ENCODE measurements around the gene ST14. TPM values are rescaled to one million over a fixed set of nuclear protein-coding genes. Genes with fewer than 3 reads are reported as not detected.

Gene ST14
- total RNA-seq, 1 donor = under 0.01 TPM

- H3K4me3 ChIP-seq (ENCODE audit: low read depth, low read length) = no peak overlapping the region
- TF ChIP-seq CTCF (IDR thresholded peaks at IDR 0.05; ENCODE audit: insufficient read depth, low read depth, low read length) = peak; percentile 87
- peak; percentile 73 for DNase-seq (ENCODE audit: low read depth)
Observed at GRCh38 chr11:130131961-130132850, 27.4 kb upstream of the ST14 start.

DNA sequence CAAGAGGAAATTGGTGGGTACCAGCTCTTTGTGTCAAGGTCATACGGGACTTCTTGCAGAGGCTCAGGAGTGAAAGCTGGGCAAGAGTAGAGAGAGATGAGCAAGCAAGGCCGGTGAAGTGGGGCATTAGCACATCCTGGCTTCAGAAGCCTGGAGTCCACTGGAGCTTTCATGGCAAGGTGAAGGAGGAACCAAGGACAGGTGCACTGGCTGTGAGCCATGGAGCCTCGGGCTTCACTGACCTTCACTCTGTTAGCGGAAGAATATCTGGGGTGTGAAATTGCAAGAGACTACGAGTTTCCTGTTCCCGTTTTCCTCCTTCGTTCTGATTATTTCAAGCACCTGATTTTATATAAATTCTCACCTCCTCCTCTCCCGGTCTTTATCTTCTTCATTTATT is 25.9 kb upstream of the ST14 start:
- DNase-seq (ENCODE audit: low read depth) = no peak
- no peak for TF ChIP-seq CTCF (IDR thresholded peaks at IDR 0.05; ENCODE audit: insufficient read depth, low read depth, low read length)
- H3K4me3 ChIP-seq (ENCODE audit: low read depth, low read length) = no peak overlapping the region

GRCh38 chr11:130136107-130136506 is 23.5 kb upstream of the ST14 start:
- DNase-seq (ENCODE audit: low read depth) = no peak
- no peak overlapping the region for H3K4me3 ChIP-seq (ENCODE audit: low read depth, low read length)

DNA sequence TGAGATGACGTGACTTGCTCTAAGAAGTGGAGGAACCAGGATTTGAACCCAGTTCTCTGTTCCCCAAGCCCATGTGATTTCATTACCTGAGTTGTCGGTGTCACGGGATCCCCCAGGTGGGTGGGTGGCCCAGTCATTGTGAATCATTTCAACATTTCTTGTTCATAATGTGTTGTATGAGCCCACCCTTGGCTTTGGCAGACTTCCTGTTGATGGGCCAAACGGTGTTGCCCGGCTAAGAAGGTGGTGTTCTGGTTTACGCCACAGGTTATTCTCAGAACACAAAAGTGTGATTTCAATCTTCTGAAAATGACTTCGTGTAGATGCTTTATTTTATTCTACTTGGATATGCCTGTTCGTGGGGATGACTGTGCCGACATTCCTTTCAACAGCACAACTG is 21.6 kb upstream of the ST14 start:
- TF ChIP-seq CTCF (IDR thresholded peaks at IDR 0.05; ENCODE audit: insufficient read depth, low read depth, low read length) = no peak
- no peak for DNase-seq (ENCODE audit: low read depth)
- no peak overlapping the region for H3K4me3 ChIP-seq (ENCODE audit: low read depth, low read length)

More at GRCh38 chr11:130136107-130136506, 23.5 kb upstream of the ST14 start:
- TF ChIP-seq CTCF (IDR thresholded peaks at IDR 0.05; ENCODE audit: insufficient read depth, low read depth, low read length) = no peak

DNA sequence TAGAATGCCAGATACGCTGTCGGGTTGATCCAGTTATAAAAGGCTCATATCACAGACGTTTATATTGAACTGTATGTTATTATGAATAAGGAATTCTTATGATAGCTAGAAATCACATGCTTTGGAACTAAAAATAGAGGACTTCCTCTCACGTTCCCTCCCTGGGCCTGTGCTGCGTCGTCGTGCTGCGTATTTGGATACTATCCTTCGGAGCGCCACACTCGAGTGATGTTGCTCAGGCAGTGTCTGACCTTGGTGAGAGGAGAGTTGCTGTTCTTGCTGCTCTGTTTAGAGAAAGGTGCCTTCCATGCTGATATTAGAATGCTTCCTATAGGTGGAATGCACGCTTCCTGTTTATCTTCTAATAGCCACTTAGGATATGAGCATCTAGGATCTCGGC is 20.2 kb upstream of the ST14 start:
- no peak overlapping the region for H3K4me3 ChIP-seq (ENCODE audit: low read depth, low read length)
- no peak for TF ChIP-seq CTCF (IDR thresholded peaks at IDR 0.05; ENCODE audit: insufficient read depth, low read depth, low read length)

GRCh38 chr11:130141561-130142341 is 17.8 kb upstream of the ST14 start:
- DNase-seq (ENCODE audit: low read depth) = no peak
- no peak for TF ChIP-seq CTCF (IDR thresholded peaks at IDR 0.05; ENCODE audit: insufficient read depth, low read depth, low read length)
- H3K4me3 ChIP-seq (ENCODE audit: low read depth, low read length) = no peak overlapping the region

More for the DNA sequence above, 20.2 kb upstream of the ST14 start:
- DNase-seq (ENCODE audit: low read depth) = no peak

All from fibroblast of villous mesenchyme (primary cell).